ENCODE data around the gene RHO.

Gene RHO

DNA sequence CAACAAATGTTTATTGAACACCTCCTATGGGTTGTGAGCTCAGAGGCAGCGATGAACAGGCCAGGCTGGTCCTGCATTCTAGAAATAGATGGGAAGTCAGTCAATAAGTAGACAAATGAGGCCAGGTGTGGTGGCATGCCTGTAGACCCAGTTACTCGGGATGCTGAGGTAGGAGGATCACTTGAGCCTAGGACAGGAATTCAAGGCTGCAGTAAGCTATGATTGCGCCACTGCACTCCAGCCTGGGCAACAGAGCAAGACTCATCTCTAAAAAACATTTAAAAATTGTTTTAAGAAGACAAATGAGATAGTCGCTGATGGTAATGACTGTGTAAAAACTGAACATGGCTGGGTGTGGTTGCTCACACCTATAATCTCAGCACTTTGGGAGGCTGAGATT is 4.4 kb upstream of the RHO start:
- Mint-ChIP-seq H3K27me3 (no peaks in the 10 kb centered on the region), H3K4me3 (no peak overlapping the region), H3K9me3 (no peaks in the 10 kb centered on the region), H3K4me1 (ENCODE audit: low read depth) (peaks cover 5% of the 10 kb centered on the region), H3K27ac (no peak overlapping the region), H3K36me3 (ENCODE audit: low read depth) (no peaks in the 10 kb centered on the region)

DNA sequence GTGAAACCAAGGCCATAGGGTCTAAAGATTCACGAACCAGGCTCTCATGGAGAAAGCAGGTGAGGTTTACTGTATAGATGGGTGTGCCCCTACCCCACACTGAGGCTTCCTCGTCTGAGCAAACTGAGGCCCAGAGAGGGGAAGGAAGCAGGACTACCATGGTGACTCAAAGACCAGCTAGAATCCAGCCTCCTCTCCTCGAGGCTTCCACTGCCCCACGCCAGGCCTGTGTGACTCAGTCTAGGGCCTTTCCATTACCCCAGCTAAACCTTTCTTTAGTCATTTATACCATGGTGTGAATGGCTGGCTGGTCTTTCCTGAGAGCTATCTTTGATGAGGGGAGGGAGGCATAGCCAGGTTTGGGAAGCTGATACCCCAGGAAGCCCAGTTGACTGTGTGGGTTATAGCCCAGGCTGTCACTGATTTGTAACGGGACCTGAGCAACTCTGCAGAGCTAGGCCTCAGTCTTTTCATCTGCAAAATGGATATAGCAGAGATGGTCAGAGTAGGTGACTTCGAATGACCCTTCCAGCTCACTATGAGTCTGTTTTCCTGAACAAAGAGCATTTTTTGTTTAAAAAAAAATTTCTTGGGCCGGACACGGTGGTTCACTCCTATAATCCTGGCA is 3.0 kb upstream of the RHO start:
- peaks cover 5% of the 10 kb centered on the region for H3K4me1 Mint-ChIP-seq (ENCODE audit: low read depth)

DNA sequence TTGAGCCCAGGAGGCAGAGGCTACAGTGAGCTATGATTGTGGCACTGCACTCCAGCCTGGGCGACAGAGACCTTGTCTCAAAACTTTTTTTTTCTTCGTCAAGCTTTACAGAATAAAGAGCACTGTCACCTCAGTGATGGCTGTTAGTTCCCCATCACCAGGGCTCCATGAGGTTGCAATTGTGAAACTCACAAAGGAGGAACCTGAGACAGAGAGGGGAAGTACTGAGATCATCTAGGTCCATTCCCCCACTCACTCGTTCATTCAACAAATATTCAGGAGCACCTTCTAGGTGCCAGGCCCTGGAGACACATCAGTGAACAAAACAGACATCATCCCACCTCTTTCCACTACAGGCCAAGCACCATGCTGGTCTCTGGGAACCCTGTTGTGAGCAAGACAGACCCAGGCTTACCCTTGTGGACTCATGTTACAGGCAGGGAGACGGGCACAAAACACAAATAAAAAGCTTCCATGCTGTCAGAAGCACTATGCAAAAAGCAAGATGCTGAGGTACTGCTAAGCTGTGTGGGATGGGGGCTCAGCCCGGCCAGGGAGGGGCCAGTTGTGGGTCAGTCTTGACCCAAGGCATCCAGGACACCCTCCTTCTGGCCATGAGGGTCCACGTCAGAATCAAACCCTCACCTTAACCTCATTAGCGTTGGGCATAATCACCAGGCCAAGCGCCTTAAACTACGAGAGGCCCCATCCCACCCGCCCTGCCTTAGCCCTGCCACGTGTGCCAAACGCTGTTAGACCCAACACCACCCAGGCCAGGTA is 2.1 kb upstream of the RHO start:
- Mint-ChIP-seq H3K9me3 (no peaks in the 10 kb centered on the region), H3K27ac (peak overlapping the region; percentile 31), H3K4me3 (no peak overlapping the region), H3K27me3 (no peaks in the 10 kb centered on the region), H3K36me3 (ENCODE audit: low read depth) (no peaks in the 10 kb centered on the region), H3K4me1 (ENCODE audit: low read depth) (peaks cover 5% of the 10 kb centered on the region)

More for the DNA sequence above, 3.0 kb upstream of the RHO start:
- Mint-ChIP-seq H3K9me3 (no peaks in the 10 kb centered on the region), H3K27ac (peak overlapping the region; percentile 31), H3K4me3 (no peak overlapping the region), H3K36me3 (ENCODE audit: low read depth) (no peaks in the 10 kb centered on the region), H3K27me3 (no peaks in the 10 kb centered on the region)

DNA sequence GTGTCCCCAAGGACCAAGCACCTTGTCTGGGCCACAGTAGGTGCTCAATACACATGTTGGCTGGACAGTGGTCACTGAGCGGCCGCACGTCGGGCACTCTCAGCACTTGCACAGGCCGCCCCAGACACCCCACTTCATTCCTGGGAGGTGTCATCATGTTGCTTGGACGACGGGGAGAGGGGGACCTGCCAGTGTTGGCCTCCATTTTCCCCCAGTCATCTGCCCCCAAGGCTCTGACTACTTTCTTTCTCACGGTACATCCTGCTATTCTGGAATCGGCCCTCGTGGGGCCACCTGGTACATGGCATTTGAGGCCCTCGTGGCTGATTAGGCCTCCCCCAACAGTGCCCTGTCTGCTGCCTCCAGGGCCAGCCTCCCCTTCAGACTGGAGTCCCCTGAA is 1.2 kb upstream of the RHO start:
- H3K4me1 Mint-ChIP-seq (ENCODE audit: low read depth), result peaks cover 5% of the 10 kb centered on the region
- H3K27ac Mint-ChIP-seq, result no peak overlapping the region
- H3K4me3 Mint-ChIP-seq, result no peak overlapping the region
- no peaks in the 10 kb centered on the region for H3K36me3 Mint-ChIP-seq (ENCODE audit: low read depth)
- H3K9me3 Mint-ChIP-seq, result no peaks in the 10 kb centered on the region
- no peaks in the 10 kb centered on the region for H3K27me3 Mint-ChIP-seq

DNA sequence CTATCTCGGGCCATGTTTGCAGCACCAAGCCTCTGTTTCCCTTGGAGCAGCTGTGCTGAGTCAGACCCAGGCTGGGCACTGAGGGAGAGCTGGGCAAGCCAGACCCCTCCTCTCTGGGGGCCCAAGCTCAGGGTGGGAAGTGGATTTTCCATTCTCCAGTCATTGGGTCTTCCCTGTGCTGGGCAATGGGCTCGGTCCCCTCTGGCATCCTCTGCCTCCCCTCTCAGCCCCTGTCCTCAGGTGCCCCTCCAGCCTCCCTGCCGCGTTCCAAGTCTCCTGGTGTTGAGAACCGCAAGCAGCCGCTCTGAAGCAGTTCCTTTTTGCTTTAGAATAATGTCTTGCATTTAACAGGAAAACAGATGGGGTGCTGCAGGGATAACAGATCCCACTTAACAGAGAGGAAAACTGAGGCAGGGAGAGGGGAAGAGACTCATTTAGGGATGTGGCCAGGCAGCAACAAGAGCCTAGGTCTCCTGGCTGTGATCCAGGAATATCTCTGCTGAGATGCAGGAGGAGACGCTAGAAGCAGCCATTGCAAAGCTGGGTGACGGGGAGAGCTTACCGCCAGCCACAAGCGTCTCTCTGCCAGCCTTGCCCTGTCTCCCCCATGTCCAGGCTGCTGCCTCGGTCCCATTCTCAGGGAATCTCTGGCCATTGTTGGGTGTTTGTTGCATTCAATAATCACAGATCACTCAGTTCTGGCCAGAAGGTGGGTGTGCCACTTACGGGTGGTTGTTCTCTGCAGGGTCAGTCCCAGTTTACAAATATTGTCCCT is 1.2 kb downstream of the RHO start:
- Mint-ChIP-seq H3K27ac (no peak overlapping the region), H3K36me3 (ENCODE audit: low read depth) (no peaks in the 10 kb centered on the region), H3K9me3 (no peaks in the 10 kb centered on the region), H3K4me3 (no peak overlapping the region), H3K4me1 (ENCODE audit: low read depth) (peaks cover 5% of the 10 kb centered on the region), H3K27me3 (no peaks in the 10 kb centered on the region)

DNA sequence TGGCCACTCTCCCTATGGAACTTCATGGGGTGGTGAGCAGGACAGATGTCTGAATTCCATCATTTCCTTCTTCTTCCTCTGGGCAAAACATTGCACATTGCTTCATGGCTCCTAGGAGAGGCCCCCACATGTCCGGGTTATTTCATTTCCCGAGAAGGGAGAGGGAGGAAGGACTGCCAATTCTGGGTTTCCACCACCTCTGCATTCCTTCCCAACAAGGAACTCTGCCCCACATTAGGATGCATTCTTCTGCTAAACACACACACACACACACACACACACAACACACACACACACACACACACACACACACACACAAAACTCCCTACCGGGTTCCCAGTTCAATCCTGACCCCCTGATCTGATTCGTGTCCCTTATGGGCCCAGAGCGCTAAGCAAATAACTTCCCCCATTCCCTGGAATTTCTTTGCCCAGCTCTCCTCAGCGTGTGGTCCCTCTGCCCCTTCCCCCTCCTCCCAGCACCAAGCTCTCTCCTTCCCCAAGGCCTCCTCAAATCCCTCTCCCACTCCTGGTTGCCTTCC is 1.9 kb downstream of the RHO start:
- no peaks in the 10 kb centered on the region for H3K9me3 Mint-ChIP-seq
- no peaks in the 10 kb centered on the region for H3K27me3 Mint-ChIP-seq
- no peak overlapping the region for H3K4me3 Mint-ChIP-seq
- no peaks in the 10 kb centered on the region for H3K36me3 Mint-ChIP-seq (ENCODE audit: low read depth)
- H3K27ac Mint-ChIP-seq, result no peak overlapping the region
- peaks cover 5% of the 10 kb centered on the region for H3K4me1 Mint-ChIP-seq (ENCODE audit: low read depth)

DNA sequence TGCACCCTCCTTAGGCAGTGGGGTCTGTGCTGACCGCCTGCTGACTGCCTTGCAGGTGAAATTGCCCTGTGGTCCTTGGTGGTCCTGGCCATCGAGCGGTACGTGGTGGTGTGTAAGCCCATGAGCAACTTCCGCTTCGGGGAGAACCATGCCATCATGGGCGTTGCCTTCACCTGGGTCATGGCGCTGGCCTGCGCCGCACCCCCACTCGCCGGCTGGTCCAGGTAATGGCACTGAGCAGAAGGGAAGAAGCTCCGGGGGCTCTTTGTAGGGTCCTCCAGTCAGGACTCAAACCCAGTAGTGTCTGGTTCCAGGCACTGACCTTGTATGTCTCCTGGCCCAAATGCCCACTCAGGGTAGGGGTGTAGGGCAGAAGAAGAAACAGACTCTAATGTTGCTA is 2.4 kb downstream of the RHO start:
- Mint-ChIP-seq H3K27ac (no peak overlapping the region), H3K9me3 (no peaks in the 10 kb centered on the region), H3K27me3 (no peaks in the 10 kb centered on the region)

DNA sequence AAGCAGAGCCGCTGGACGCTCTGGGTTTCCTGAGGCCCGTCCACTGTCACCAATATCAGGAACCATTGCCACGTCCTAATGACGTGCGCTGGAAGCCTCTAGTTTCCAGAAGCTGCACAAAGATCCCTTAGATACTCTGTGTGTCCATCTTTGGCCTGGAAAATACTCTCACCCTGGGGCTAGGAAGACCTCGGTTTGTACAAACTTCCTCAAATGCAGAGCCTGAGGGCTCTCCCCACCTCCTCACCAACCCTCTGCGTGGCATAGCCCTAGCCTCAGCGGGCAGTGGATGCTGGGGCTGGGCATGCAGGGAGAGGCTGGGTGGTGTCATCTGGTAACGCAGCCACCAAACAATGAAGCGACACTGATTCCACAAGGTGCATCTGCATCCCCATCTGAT is 3.3 kb downstream of the RHO start:
- H3K4me1 Mint-ChIP-seq (ENCODE audit: low read depth), result no peaks in the 10 kb centered on the region
- no peaks in the 10 kb centered on the region for H3K27me3 Mint-ChIP-seq
- no peaks in the 10 kb centered on the region for H3K9me3 Mint-ChIP-seq
- no peak overlapping the region for H3K27ac Mint-ChIP-seq
- H3K4me3 Mint-ChIP-seq, result no peak overlapping the region
- H3K36me3 Mint-ChIP-seq (ENCODE audit: low read depth), result no peaks in the 10 kb centered on the region

More for the DNA sequence above, 2.4 kb downstream of the RHO start:
- Mint-ChIP-seq H3K36me3 (ENCODE audit: low read depth) (no peaks in the 10 kb centered on the region), H3K4me1 (ENCODE audit: low read depth) (peaks cover 5% of the 10 kb centered on the region), H3K4me3 (no peak overlapping the region)

DNA sequence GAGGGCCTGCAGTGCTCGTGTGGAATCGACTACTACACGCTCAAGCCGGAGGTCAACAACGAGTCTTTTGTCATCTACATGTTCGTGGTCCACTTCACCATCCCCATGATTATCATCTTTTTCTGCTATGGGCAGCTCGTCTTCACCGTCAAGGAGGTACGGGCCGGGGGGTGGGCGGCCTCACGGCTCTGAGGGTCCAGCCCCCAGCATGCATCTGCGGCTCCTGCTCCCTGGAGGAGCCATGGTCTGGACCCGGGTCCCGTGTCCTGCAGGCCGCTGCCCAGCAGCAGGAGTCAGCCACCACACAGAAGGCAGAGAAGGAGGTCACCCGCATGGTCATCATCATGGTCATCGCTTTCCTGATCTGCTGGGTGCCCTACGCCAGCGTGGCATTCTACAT is 3.8 kb downstream of the RHO start:
- Mint-ChIP-seq H3K4me1 (ENCODE audit: low read depth) (no peaks in the 10 kb centered on the region), H3K27me3 (no peaks in the 10 kb centered on the region), H3K9me3 (no peaks in the 10 kb centered on the region), H3K4me3 (no peak overlapping the region), H3K27ac (no peak overlapping the region), H3K36me3 (ENCODE audit: low read depth) (no peaks in the 10 kb centered on the region)

DNA sequence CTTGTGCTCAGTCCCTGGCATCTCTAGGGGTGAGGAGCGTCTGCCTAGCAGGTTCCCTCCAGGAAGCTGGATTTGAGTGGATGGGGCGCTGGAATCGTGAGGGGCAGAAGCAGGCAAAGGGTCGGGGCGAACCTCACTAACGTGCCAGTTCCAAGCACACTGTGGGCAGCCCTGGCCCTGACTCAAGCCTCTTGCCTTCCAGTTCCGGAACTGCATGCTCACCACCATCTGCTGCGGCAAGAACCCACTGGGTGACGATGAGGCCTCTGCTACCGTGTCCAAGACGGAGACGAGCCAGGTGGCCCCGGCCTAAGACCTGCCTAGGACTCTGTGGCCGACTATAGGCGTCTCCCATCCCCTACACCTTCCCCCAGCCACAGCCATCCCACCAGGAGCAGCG is 5.0 kb downstream of the RHO start:
- no peaks in the 10 kb centered on the region for H3K36me3 Mint-ChIP-seq (ENCODE audit: low read depth)
- H3K4me3 Mint-ChIP-seq, result no peak overlapping the region
- H3K27me3 Mint-ChIP-seq, result no peaks in the 10 kb centered on the region
- no peaks in the 10 kb centered on the region for H3K4me1 Mint-ChIP-seq (ENCODE audit: low read depth)
- H3K9me3 Mint-ChIP-seq, result no peaks in the 10 kb centered on the region
- no peak overlapping the region for H3K27ac Mint-ChIP-seq

DNA sequence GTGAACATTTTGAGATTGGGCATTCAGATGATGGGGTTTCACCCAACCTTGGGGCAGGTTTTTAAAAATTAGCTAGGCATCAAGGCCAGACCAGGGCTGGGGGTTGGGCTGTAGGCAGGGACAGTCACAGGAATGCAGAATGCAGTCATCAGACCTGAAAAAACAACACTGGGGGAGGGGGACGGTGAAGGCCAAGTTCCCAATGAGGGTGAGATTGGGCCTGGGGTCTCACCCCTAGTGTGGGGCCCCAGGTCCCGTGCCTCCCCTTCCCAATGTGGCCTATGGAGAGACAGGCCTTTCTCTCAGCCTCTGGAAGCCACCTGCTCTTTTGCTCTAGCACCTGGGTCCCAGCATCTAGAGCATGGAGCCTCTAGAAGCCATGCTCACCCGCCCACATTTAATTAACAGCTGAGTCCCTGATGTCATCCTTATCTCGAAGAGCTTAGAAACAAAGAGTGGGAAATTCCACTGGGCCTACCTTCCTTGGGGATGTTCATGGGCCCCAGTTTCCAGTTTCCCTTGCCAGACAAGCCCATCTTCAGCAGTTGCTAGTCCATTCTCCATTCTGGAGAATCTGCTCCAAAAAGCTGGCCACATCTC is 6.1 kb downstream of the RHO start:
- Mint-ChIP-seq H3K27ac (no peak overlapping the region), H3K4me3 (no peak overlapping the region), H3K27me3 (no peaks in the 10 kb centered on the region), H3K4me1 (ENCODE audit: low read depth) (no peaks in the 10 kb centered on the region), H3K9me3 (no peaks in the 10 kb centered on the region), H3K36me3 (ENCODE audit: low read depth) (no peaks in the 10 kb centered on the region)

DNA sequence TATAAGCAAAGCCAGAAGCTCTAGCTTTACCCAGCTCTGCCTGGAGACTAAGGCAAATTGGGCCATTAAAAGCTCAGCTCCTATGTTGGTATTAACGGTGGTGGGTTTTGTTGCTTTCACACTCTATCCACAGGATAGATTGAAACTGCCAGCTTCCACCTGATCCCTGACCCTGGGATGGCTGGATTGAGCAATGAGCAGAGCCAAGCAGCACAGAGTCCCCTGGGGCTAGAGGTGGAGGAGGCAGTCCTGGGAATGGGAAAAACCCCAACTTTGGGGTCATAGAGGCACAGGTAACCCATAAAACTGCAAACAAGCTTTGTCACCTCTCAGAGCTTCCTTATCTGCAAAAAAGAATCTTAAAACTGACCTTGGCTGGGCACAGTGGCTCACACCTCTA is 6.6 kb downstream of the RHO start:
- no peaks in the 10 kb centered on the region for H3K4me1 Mint-ChIP-seq (ENCODE audit: low read depth)
- H3K27ac Mint-ChIP-seq, result no peak overlapping the region
- no peaks in the 10 kb centered on the region for H3K9me3 Mint-ChIP-seq
- no peaks in the 10 kb centered on the region for H3K36me3 Mint-ChIP-seq (ENCODE audit: low read depth)
- no peak overlapping the region for H3K4me3 Mint-ChIP-seq
- no peaks in the 10 kb centered on the region for H3K27me3 Mint-ChIP-seq

DNA sequence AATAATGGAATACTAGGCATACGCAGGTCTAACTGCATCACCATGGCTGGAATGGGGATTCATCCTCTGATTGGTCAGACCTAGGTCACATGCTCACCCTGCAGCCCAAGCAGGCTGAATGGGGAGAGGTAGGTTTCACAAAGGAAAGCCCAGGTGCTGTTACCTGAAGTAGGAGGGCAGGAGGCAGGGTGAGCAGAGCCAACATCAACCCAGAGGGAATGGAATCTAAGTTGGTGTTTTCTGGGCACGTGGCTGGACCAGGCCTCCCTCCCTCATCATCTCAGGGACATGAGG is 7.9 kb downstream of the RHO start:
- Mint-ChIP-seq H3K4me3 (no peak overlapping the region), H3K36me3 (ENCODE audit: low read depth) (no peaks in the 10 kb centered on the region), H3K27me3 (no peaks in the 10 kb centered on the region), H3K4me1 (ENCODE audit: low read depth) (no peaks in the 10 kb centered on the region), H3K9me3 (no peaks in the 10 kb centered on the region), H3K27ac (no peak overlapping the region)

DNA sequence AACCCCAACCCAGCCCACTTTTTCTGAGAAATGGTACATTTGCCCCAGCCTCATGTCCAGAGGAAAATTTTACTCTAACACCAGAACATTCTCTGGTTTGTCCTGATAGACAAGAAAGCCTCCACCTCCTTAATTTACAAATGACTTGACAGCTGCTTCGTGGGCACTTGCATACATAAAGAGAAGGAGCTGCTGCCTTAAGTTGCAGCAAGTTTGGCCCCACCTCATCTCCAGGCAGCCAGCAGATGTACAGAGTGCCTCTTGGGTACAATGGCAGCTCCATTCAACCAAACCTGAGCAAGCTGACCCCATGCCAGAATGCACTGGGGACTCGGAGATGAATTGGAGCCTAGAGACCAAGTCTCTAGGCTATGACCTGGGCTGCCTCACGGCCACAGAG is 8.4 kb downstream of the RHO start:
- H3K4me1 Mint-ChIP-seq (ENCODE audit: low read depth), result no peaks in the 10 kb centered on the region
- no peaks in the 10 kb centered on the region for H3K9me3 Mint-ChIP-seq
- no peak overlapping the region for H3K27ac Mint-ChIP-seq
- H3K4me3 Mint-ChIP-seq, result no peak overlapping the region
- no peaks in the 10 kb centered on the region for H3K36me3 Mint-ChIP-seq (ENCODE audit: low read depth)
- no peaks in the 10 kb centered on the region for H3K27me3 Mint-ChIP-seq

DNA sequence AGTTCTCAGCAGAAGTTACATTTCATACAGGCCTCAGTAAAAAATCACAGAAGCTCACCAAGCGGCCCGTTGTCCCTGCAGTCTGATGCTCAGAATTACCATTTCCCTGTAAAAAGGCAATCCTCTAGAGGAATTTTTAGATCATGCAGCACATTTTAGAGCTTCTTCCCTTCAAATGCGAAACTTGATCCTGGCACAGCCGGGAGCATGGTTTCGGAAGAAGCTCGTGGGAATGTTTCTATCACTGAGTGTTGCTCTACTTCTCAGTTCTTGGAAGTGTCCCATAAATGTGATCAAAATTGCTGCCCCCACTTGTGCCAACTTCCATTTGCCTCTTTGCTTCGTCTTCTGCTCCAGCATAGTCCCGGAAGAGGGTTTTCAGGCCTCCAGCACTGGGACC is 10.8 kb downstream of the RHO start:
- Mint-ChIP-seq H3K27me3 (no peaks in the 10 kb centered on the region), H3K4me1 (ENCODE audit: low read depth) (no peaks in the 10 kb centered on the region), H3K27ac (no peak overlapping the region), H3K36me3 (ENCODE audit: low read depth) (no peaks in the 10 kb centered on the region), H3K9me3 (no peaks in the 10 kb centered on the region), H3K4me3 (no peak overlapping the region)
